Panc1 (cell line): ENCODE results near the gene PRKD3. TPM values are rescaled to one million over a fixed set of nuclear protein-coding genes. Genes with fewer than 3 reads are reported as not detected.

ENCODE experiments used
- ATAC-seq: fragments of 200-7000 bp; cut with Tn5 transposase; 2 replicates; pipeline ENCODE4 v1.9.1; 2020; ENCODE audit warnings: mild to moderate bottlenecking, moderate library complexity
- BruUV-seq: library from RNA; stranded (reverse); fragments of 400-500 nt; replicated peaks from 2 replicates; lab custom pipeline; 2021; lab: Mats Ljungman, UMichigan
- CTCF ChIA-PET: fragments of 300-600 bp; sonication (Branson Sonifier 250); formaldehyde crosslinking; loops from one replicate; lab custom pipeline; 2022; ENCODE audit warnings: antibody characterized with exemption; lab: Charles Lee
- POLR2A ChIA-PET: fragments of 300-600 bp; sonication (Branson Sonifier 250); formaldehyde crosslinking; loops from one replicate; lab custom pipeline; 2022; ENCODE audit warnings: antibody characterized with exemption; lab: Charles Lee
- DNase-seq: peaks from one replicate; pipeline ENCODE4 v3.0.0-alpha.2; 2010; ENCODE audit warnings: low read depth, low spot score
- H3K27ac ChIP-seq: 2 replicates; pipeline ENCODE4 v1.5.1; 2011; ENCODE audit warnings: mild to moderate bottlenecking, low read length, inconsistent platforms
- H3K27me3 ChIP-seq: fragments of 200-500 bp; sonication (Bioruptor generic); 2 replicates; pipeline ENCODE4 v1.6.0; 2014; ENCODE audit warnings: low read length, inconsistent platforms; ENCODE audit not compliant: control insufficient read depth, insufficient read depth
- H3K36me3 ChIP-seq: fragments of 200-500 bp; sonication (Bioruptor generic); 2 replicates; pipeline ENCODE4 v1.5.1; 2014; ENCODE audit warnings: inconsistent platforms, mild to moderate bottlenecking, low read length, moderate library complexity; ENCODE audit not compliant: control insufficient read depth, insufficient read depth
- H3K4me1 ChIP-seq: 2 replicates; pipeline ENCODE4 v1.5.1; 2011; ENCODE audit warnings: inconsistent platforms, mild to moderate bottlenecking, low read length, moderate library complexity; ENCODE audit not compliant: control insufficient read depth, insufficient read depth
- H3K4me3 ChIP-seq, 2 experiments: 2 replicates each; pipeline ENCODE4 v1.5.1; 2011 to 2012; ENCODE audit warnings: low read depth in 2 of 2, low read length in 2 of 2, mild to moderate bottlenecking in 2 of 2, inconsistent platforms in 1 of 2, moderate library complexity in 1 of 2
- H3K9me3 ChIP-seq: fragments of 200-500 bp; sonication (Bioruptor generic); 2 replicates; pipeline ENCODE4 v1.5.1; 2014; ENCODE audit warnings: low read depth, mild to moderate bottlenecking, inconsistent platforms, low read length, moderate library complexity; ENCODE audit not compliant: control insufficient read depth, insufficient read depth
- POLR2AphosphoS5 ChIP-seq: IDR thresholded peaks from 2 replicates; pipeline ENCODE4 v1.6.1; 2012; ENCODE audit warnings: mild to moderate bottlenecking, low read depth, low read length, moderate library complexity
- SIN3A ChIP-seq: IDR thresholded peaks from 2 replicates; pipeline ENCODE4 v1.6.1; 2012; ENCODE audit warnings: low read depth, mild to moderate bottlenecking, low read length, moderate library complexity, borderline replicate concordance; ENCODE audit not compliant: insufficient read depth
- TCF7L2 ChIP-seq: IDR thresholded peaks from 2 replicates; pipeline ENCODE4 v1.6.1; 2011; ENCODE audit warnings: mild to moderate bottlenecking, low read depth, low read length, inconsistent platforms
- in situ Hi-C: cut with HindIII; loops from 2 replicates; pipeline ENCODE4 v1.10.0; 2016; ENCODE audit warnings: low sequenced_read_pairs, low pct_unique_long_range_greater_than_20kb
- intact Hi-C: fragments of 100-400 bp; cut with micrococcal nuclease; formaldehyde crosslinking; loops from one replicate; pipeline ENCODE4 v1.10.0; 2022; ENCODE audit not compliant: unreplicated experiment
- total RNA-seq: library from RNA; stranded (reverse); gene quantifications from one replicate; pipeline ENCODE4 v1.2.1, GENCODE V29; 2021; ENCODE audit not compliant: unreplicated experiment
- TF ChIP-seq, protein P1 (sequence below): fragments of 450-650 bp; IDR thresholded peaks from 2 replicates; pipeline ENCODE4 v1.5.1; 2017; ENCODE audit warnings: mild to moderate bottlenecking
- TF ChIP-seq, protein P2 (sequence below), 2 experiments: IDR thresholded peaks; 2 replicates each; pipeline ENCODE4 v1.6.1; 2011 to 2012; ENCODE audit warnings: low read depth in 2 of 2, control low read depth in 1 of 2, low read length in 1 of 2, mild to moderate bottlenecking in 1 of 2, moderate library complexity in 1 of 2; ENCODE audit not compliant: insufficient read depth in 1 of 2

PRKD3 gene
- total RNA-seq, 1 experiment from 2014 or later: 21.8 TPM

DNA sequence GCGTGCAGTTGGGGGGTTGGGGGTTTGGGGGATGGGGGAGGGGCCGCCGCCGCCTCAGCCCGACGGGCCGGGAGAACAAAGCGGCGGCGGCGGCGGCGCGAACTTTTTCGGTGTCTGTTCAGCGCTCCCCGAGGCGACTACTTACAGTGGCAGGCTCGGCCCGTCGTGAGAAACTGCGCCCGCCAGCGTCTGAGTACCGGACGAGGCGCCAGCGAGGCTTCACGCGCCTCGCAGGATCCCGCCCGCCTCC, 172 bp downstream of the PRKD3 start:
- ATAC-seq (no peak), DNase-seq (no peak)
- no peaks in the 10 kb centered on the region for H3K9me3 ChIP-seq
- peak overlapping the region; percentile 83 to 95 for H3K4me3 ChIP-seq
- H3K27ac ChIP-seq: no peak overlapping the region
- ChIA-PET CTCF (interaction anchor here (0.6 kb wide), 1 partner anchor 16 kb away, joined by 4 read pairs; no protein-coding TSS in a partner anchor), POLR2A (no interaction called here)
- intact Hi-C loops (no loop called here), in situ Hi-C loops (no loop called here)
- no TSS peak for BruUV-seq
- peaks cover 20% of the 10 kb centered on the region for H3K4me1 ChIP-seq
- peaks cover 3% of the 10 kb centered on the region; the same call in 1 of the 2 replicates for H3K36me3 ChIP-seq
- H3K27me3 ChIP-seq: peaks cover 7% of the 10 kb centered on the region
- TF ChIP-seq SIN3A (no peak), POLR2AphosphoS5 (peak; percentile 43; the same call in 1 of the 2 replicates)

- BruUV-seq: no TSS peak
- intact Hi-C loops: no loop called here
- no peak for DNase-seq
- Histone ChIP-seq H3K27ac (peak overlapping the region; percentile 87), H3K9me3 (no peaks in the 10 kb centered on the region), H3K4me1 (peaks cover 20% of the 10 kb centered on the region), H3K27me3 (peaks cover 7% of the 10 kb centered on the region), H3K36me3 (peaks cover 3% of the 10 kb centered on the region; the same call in 1 of the 2 replicates), H3K4me3 (peak overlapping the region; percentile 83 to 95)
- ChIA-PET CTCF (interaction anchor here (0.5 to 0.6 kb wide), 3 partner anchors 14 to 133 kb away, joined by 4 to 8 read pairs (median 5); no protein-coding TSS in a partner anchor), POLR2A (no interaction called here)
- TF ChIP-seq, protein P1, sequence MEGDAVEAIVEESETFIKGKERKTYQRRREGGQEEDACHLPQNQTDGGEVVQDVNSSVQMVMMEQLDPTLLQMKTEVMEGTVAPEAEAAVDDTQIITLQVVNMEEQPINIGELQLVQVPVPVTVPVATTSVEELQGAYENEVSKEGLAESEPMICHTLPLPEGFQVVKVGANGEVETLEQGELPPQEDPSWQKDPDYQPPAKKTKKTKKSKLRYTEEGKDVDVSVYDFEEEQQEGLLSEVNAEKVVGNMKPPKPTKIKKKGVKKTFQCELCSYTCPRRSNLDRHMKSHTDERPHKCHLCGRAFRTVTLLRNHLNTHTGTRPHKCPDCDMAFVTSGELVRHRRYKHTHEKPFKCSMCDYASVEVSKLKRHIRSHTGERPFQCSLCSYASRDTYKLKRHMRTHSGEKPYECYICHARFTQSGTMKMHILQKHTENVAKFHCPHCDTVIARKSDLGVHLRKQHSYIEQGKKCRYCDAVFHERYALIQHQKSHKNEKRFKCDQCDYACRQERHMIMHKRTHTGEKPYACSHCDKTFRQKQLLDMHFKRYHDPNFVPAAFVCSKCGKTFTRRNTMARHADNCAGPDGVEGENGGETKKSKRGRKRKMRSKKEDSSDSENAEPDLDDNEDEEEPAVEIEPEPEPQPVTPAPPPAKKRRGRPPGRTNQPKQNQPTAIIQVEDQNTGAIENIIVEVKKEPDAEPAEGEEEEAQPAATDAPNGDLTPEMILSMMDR: no peak
- TF ChIP-seq, protein P2, sequence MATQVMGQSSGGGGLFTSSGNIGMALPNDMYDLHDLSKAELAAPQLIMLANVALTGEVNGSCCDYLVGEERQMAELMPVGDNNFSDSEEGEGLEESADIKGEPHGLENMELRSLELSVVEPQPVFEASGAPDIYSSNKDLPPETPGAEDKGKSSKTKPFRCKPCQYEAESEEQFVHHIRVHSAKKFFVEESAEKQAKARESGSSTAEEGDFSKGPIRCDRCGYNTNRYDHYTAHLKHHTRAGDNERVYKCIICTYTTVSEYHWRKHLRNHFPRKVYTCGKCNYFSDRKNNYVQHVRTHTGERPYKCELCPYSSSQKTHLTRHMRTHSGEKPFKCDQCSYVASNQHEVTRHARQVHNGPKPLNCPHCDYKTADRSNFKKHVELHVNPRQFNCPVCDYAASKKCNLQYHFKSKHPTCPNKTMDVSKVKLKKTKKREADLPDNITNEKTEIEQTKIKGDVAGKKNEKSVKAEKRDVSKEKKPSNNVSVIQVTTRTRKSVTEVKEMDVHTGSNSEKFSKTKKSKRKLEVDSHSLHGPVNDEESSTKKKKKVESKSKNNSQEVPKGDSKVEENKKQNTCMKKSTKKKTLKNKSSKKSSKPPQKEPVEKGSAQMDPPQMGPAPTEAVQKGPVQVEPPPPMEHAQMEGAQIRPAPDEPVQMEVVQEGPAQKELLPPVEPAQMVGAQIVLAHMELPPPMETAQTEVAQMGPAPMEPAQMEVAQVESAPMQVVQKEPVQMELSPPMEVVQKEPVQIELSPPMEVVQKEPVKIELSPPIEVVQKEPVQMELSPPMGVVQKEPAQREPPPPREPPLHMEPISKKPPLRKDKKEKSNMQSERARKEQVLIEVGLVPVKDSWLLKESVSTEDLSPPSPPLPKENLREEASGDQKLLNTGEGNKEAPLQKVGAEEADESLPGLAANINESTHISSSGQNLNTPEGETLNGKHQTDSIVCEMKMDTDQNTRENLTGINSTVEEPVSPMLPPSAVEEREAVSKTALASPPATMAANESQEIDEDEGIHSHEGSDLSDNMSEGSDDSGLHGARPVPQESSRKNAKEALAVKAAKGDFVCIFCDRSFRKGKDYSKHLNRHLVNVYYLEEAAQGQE (IDR thresholded peaks at IDR 0.05; ENCODE audit: insufficient read depth in 1 of 2, low read depth in 2 of 2, low read length in 1 of 2): no peak
- no peak for TF ChIP-seq TCF7L2
- no peak for TF ChIP-seq POLR2AphosphoS5
- peak; percentile 51; the same call in 1 of the 2 replicates for TF ChIP-seq SIN3A
- ATAC-seq: peak; percentile 58
- in situ Hi-C loops: no loop called here
Measured at GRCh38 chr2:37323781-37324535, 675 bp downstream of the PRKD3 start.
